SK-N-SH treated with all-trans-retinoic acid at 6 μM for 48 hours (cell line): ENCODE results near the gene PERCC1.

ENCODE experiments used
- ATAC-seq: fragments of 200-7000 bp; cut with Tn5 transposase; 3 replicates; pipeline ENCODE4 v1.9.1; 2020; ENCODE audit warnings: mild to moderate bottlenecking, moderate library complexity
- ARNTL ChIP-seq: fragments of 450-650 bp; formaldehyde crosslinking; IDR thresholded peaks from 2 replicates; pipeline ENCODE4 v1.5.0; 2020; ENCODE audit warnings: low read depth, mild to moderate bottlenecking, moderate library complexity, borderline replicate concordance
- CREB5 ChIP-seq: fragments of 250-450 bp; sonication (Bioruptor Pico); IDR thresholded peaks from 2 replicates; pipeline ENCODE4 v1.5.1; 2020; ENCODE audit warnings: low read depth, mild to moderate bottlenecking, moderate library complexity
- CSDC2 ChIP-seq: fragments of 250-450 bp; sonication (Bioruptor Pico); IDR thresholded peaks from 2 replicates; pipeline ENCODE4 v1.5.0; 2020; ENCODE audit warnings: mild to moderate bottlenecking, moderate library complexity
- CSRNP3 ChIP-seq: fragments of 250-450 bp; sonication (Bioruptor Pico); IDR thresholded peaks from 2 replicates; pipeline ENCODE4 v1.5.1; 2021; ENCODE audit warnings: mild to moderate bottlenecking, moderate library complexity
- ESRRG ChIP-seq: fragments of 250-450 bp; sonication (Bioruptor Pico); IDR thresholded peaks from 2 replicates; pipeline ENCODE4 v1.6.1; 2021; ENCODE audit warnings: mild to moderate bottlenecking
- GLIS3 ChIP-seq: fragments of 250-450 bp; sonication (Bioruptor Pico); IDR thresholded peaks from 2 replicates; pipeline ENCODE4 v1.5.0; 2020; ENCODE audit warnings: mild to moderate bottlenecking, moderate library complexity
- ISL1 ChIP-seq: fragments of 250-450 bp; sonication (Bioruptor Pico); IDR thresholded peaks from 2 replicates; pipeline ENCODE4 v2.1.2; 2022; ENCODE audit warnings: mild to moderate bottlenecking, moderate library complexity
- OSR1 ChIP-seq: fragments of 250-450 bp; sonication (Bioruptor Pico); IDR thresholded peaks from 2 replicates; pipeline ENCODE4 v1.8.0; 2022; ENCODE audit warnings: moderate library complexity, mild to moderate bottlenecking, inconsistent platforms
- PATZ1 ChIP-seq: fragments of 250-450 bp; sonication (Bioruptor Pico); IDR thresholded peaks from 2 replicates; pipeline ENCODE4 v1.8.0; 2020; ENCODE audit warnings: mild to moderate bottlenecking, moderate library complexity, borderline replicate concordance
- PPARA ChIP-seq: fragments of 250-450 bp; sonication (Bioruptor Pico); IDR thresholded peaks from 2 replicates; pipeline ENCODE4 v1.5.0; 2020; ENCODE audit warnings: mild to moderate bottlenecking, borderline replicate concordance
- SNAI2 ChIP-seq: fragments of 250-450 bp; sonication (Bioruptor Pico); IDR thresholded peaks from 2 replicates; pipeline ENCODE4 v1.5.0; 2020; ENCODE audit warnings: mild to moderate bottlenecking, moderate library complexity
- TCF4 ChIP-seq: fragments of 250-450 bp; sonication (Bioruptor Pico); IDR thresholded peaks from 2 replicates; pipeline ENCODE4 v1.8.0; 2021; ENCODE audit warnings: mild to moderate bottlenecking, moderate library complexity, borderline replicate concordance
- TOX ChIP-seq: fragments of 250-450 bp; sonication (Bioruptor Pico); IDR thresholded peaks from 2 replicates; pipeline ENCODE4 v1.8.0; 2021; ENCODE audit warnings: mild to moderate bottlenecking, moderate library complexity, borderline replicate concordance
- TSHZ2 ChIP-seq: fragments of 250-450 bp; sonication (Bioruptor Pico); IDR thresholded peaks from 2 replicates; pipeline ENCODE4 v1.5.0; 2020; ENCODE audit warnings: mild to moderate bottlenecking, moderate library complexity
- ZC3H10 ChIP-seq: fragments of 250-450 bp; sonication (Bioruptor Pico); IDR thresholded peaks from 2 replicates; pipeline ENCODE4 v1.5.1; 2021; ENCODE audit warnings: mild to moderate bottlenecking, moderate library complexity
- ZFP30 ChIP-seq: fragments of 450-650 bp; formaldehyde crosslinking; IDR thresholded peaks from 2 replicates; pipeline ENCODE4 v1.5.0; 2022; ENCODE audit warnings: mild to moderate bottlenecking, moderate library complexity
- ZNF565 ChIP-seq: fragments of 450-650 bp; formaldehyde crosslinking; conservative IDR thresholded peaks from 2 replicates; pipeline ENCODE4 v1.5.0; 2020; ENCODE audit warnings: low read depth, mild to moderate bottlenecking, moderate library complexity
- ZNF70 ChIP-seq: fragments of 450-650 bp; formaldehyde crosslinking; IDR thresholded peaks from 2 replicates; pipeline ENCODE4 v1.5.0; 2020; ENCODE audit warnings: mild to moderate bottlenecking, moderate library complexity
- ZNF8 ChIP-seq: fragments of 450-650 bp; formaldehyde crosslinking; IDR thresholded peaks from 2 replicates; pipeline ENCODE4 v1.5.0; 2020; ENCODE audit warnings: mild to moderate bottlenecking, moderate library complexity

PERCC1 gene

GRCh38 chr16:1433263-1433560 lies 2.3 kb downstream of the PERCC1 start:
- no peak for ATAC-seq
- TF ChIP-seq TSHZ2 (CRISPR knock-in tag) (no peak), ZNF70 (CRISPR knock-in tag) (no peak), CSRNP3 (CRISPR knock-in tag) (no peak), PATZ1 (CRISPR knock-in tag) (no peak), ZC3H10 (CRISPR knock-in tag) (no peak)

- ATAC-seq = no peak
- TF ChIP-seq ESRRG (no peak), CSDC2 (CRISPR knock-in tag) (no peak), ZNF70 (CRISPR knock-in tag) (no peak), PPARA (CRISPR knock-in tag) (no peak), SNAI2 (CRISPR knock-in tag) (no peak), PATZ1 (CRISPR knock-in tag) (no peak), ZNF8 (CRISPR knock-in tag) (no peak), OSR1 (no peak), GLIS3 (no peak), TCF4 (no peak), CREB5 (CRISPR knock-in tag) (no peak), ZNF565 (CRISPR knock-in tag) (no peak), CSRNP3 (CRISPR knock-in tag) (no peak), ZFP30 (no peak), ISL1 (CRISPR knock-in tag) (no peak), ARNTL (CRISPR knock-in tag) (no peak), TOX (CRISPR knock-in tag) (no peak)
Observed at GRCh38 chr16:1433756-1434155, 2.9 kb downstream of the PERCC1 start.
